Endothelial cell of umbilical vein (primary cell): ENCODE results near the gene TMIGD3. TPM values are rescaled to one million over a fixed set of nuclear protein-coding genes. Genes with fewer than 3 reads are reported as not detected.

Source experiments
- BruUV-seq: library from RNA; stranded (reverse); fragments of 400-500 nt; replicated peaks from 2 replicates; lab custom pipeline; 2021; lab: Mats Ljungman, UMichigan
- CTCF ChIA-PET: fragments of 300-600, 350-600 bp; sonication (Branson Sonifier 250); formaldehyde crosslinking; loops from one replicate; lab custom pipeline; 2021; ENCODE audit warnings: antibody characterized with exemption, inconsistent platforms; lab: Charles Lee
- POLR2A ChIA-PET: fragments of 300-600, 350-600 bp; sonication (Branson Sonifier 250); formaldehyde crosslinking; loops from one replicate; lab custom pipeline; 2021; ENCODE audit warnings: antibody characterized with exemption, inconsistent platforms; lab: Charles Lee
- DNase-seq: peaks from one replicate; pipeline ENCODE4 v3.0.0-alpha.2; 2011; ENCODE audit warnings: low read depth, low spot score
- FAIRE-seq: peaks from 2 replicates; lab custom pipeline; 2011; peaks lifted over from hg19 to GRCh38; lab: Jason Lieb, UNC
- H2AFZ ChIP-seq: 2 replicates; pipeline ENCODE4 v1.6.0; 2012; ENCODE audit warnings: low read depth, low read length, control low read depth, inconsistent platforms
- H3K27ac ChIP-seq: 2 replicates; pipeline ENCODE4 v1.5.1; 2011; ENCODE audit warnings: low read depth, mild to moderate bottlenecking, control low read depth, low read length, moderate library complexity; ENCODE audit not compliant: insufficient read depth
- H3K27me3 ChIP-seq, 2 experiments: 2 replicates each; pipeline versions ENCODE4 v1.6.0 to v1.6.1; 2011; ENCODE audit warnings: low read length in 2 of 2, mixed read lengths in 1 of 2; ENCODE audit not compliant: control insufficient read depth in 2 of 2, insufficient read depth in 2 of 2
- H3K36me3 ChIP-seq, 2 experiments: 2 replicates in 1 of 2; 3 replicates in 1 of 2; pipeline ENCODE4 v1.5.1; 2011; ENCODE audit warnings: low read length in 2 of 2, mild to moderate bottlenecking in 1 of 2, moderate library complexity in 1 of 2; ENCODE audit not compliant: control insufficient read depth in 2 of 2, insufficient read depth in 2 of 2; ENCODE audit errors: extremely low read depth in 1 of 2
- H3K4me1 ChIP-seq: 3 replicates; pipeline ENCODE4 v1.5.1; 2011; ENCODE audit warnings: mild to moderate bottlenecking, low read length; ENCODE audit not compliant: control insufficient read depth, insufficient read depth; ENCODE audit errors: extremely low read depth
- H3K4me2 ChIP-seq: 2 replicates; pipeline ENCODE4 v1.6.1; 2011; ENCODE audit warnings: low read length, control low read depth, mixed read lengths; ENCODE audit not compliant: insufficient read depth
- H3K4me3 ChIP-seq, 3 experiments: fragments of 200-600 bp in 1 of 3; sonication (generic), shearing (Covaris generic) in 1 of 3; replicated peaks in 1 of 3; 2 replicates each; pipeline ENCODE4 v1.5.1; 2011 to 2016; ENCODE audit warnings: control low read depth in 3 of 3, low read length in 3 of 3, mild to moderate bottlenecking in 2 of 3, inconsistent platforms in 1 of 3, low read depth in 1 of 3, moderate library complexity in 1 of 3; ENCODE audit not compliant: insufficient read depth in 1 of 3
- H3K79me2 ChIP-seq: 2 replicates; pipeline ENCODE4 v1.6.0; 2012; ENCODE audit warnings: low read length, inconsistent platforms; ENCODE audit not compliant: control insufficient read depth, insufficient read depth
- H3K9ac ChIP-seq: replicated peaks from 2 replicates; pipeline ENCODE3; 2011; ENCODE audit warnings: low read length, control low read depth; ENCODE audit not compliant: insufficient read depth; ENCODE audit errors: extremely low read depth
- H3K9me1 ChIP-seq: replicated peaks from 3 replicates; pipeline ENCODE4 v1.6.0; 2011; ENCODE audit warnings: mild to moderate bottlenecking, low read length; ENCODE audit not compliant: control insufficient read depth, insufficient read depth; ENCODE audit errors: extremely low read depth
- H3K9me3 ChIP-seq: replicated peaks from 2 replicates; pipeline ENCODE4 v1.5.1; 2012; ENCODE audit warnings: low read length, inconsistent platforms; ENCODE audit not compliant: control insufficient read depth, insufficient read depth
- H4K20me1 ChIP-seq: replicated peaks from 2 replicates; pipeline ENCODE3; 2011; ENCODE audit warnings: mild to moderate bottlenecking, low read length; ENCODE audit not compliant: control insufficient read depth, insufficient read depth; ENCODE audit errors: extremely low read depth
- EZH2 ChIP-seq: IDR thresholded peaks from 2 replicates; pipeline ENCODE4 v1.6.1; 2012; ENCODE audit warnings: borderline replicate concordance, low read depth, mild to moderate bottlenecking, moderate library complexity, low read length, inconsistent platforms; ENCODE audit not compliant: severe bottlenecking
- FOS ChIP-seq: IDR thresholded peaks from 2 replicates; pipeline ENCODE4 v1.6.1; 2011; ENCODE audit warnings: mild to moderate bottlenecking, low read length, moderate library complexity, borderline replicate concordance; ENCODE audit not compliant: insufficient read depth
- GATA2 ChIP-seq: IDR thresholded peaks from 2 replicates; pipeline ENCODE4 v1.7.0; 2011; ENCODE audit warnings: low read depth, mild to moderate bottlenecking, moderate library complexity, mixed read lengths, low read length; ENCODE audit not compliant: insufficient read length, insufficient read depth
- JUN ChIP-seq: IDR thresholded peaks from 2 replicates; pipeline ENCODE4 v1.6.1; 2011; ENCODE audit warnings: borderline replicate concordance, low read depth; ENCODE audit not compliant: insufficient read length, insufficient read depth
- MYC ChIP-seq: IDR thresholded peaks from one replicate; pipeline ENCODE4 v1.6.1; 2011; ENCODE audit warnings: mild to moderate bottlenecking, low read depth, low read length
- POLR2A ChIP-seq: IDR thresholded peaks from 2 replicates; pipeline ENCODE4 v1.6.1; 2012; ENCODE audit warnings: low read depth, mild to moderate bottlenecking, control low read depth, low read length
- POLR2AphosphoS5 ChIP-seq: IDR thresholded peaks from 2 replicates; pipeline ENCODE4 v1.6.1; 2012; ENCODE audit warnings: low read depth, mild to moderate bottlenecking, control low read depth, low read length, moderate library complexity; ENCODE audit not compliant: insufficient read depth
- dilution Hi-C: fragments of 300-500 bp; cut with MboI; formaldehyde crosslinking; loops from one replicate; pipeline ENCODE4 v1.15.0; 2019; ENCODE audit warnings: low sequenced_read_pairs; ENCODE audit not compliant: extremely low pct_ligation_motif_present
- intact Hi-C: fragments of 100-400 bp; cut with micrococcal nuclease; formaldehyde crosslinking; loops from one replicate; pipeline ENCODE4 v1.10.0; 2022
- polyA plus RNA-seq, 4 experiments: library from polyadenylated mRNA; depleted of rRNA in 3 of 4; stranded (reverse) in 3 of 4; unstranded in 1 of 4; fragments of >200 nt; gene quantifications; 2 replicates each; pipeline versions ENCODE4 v1.2.1 to v1.2.3, GENCODE V29; 2011 to 2012; ENCODE audit warnings: missing spikeins in 1 of 4
- total RNA-seq: library from RNA; stranded (reverse); gene quantifications from 2 replicates; pipeline ENCODE4 v1.2.3, GENCODE V29; 2021
- TF ChIP-seq, protein P1 (sequence below): IDR thresholded peaks from 2 replicates; pipeline ENCODE4 v1.6.1; 2011; ENCODE audit not compliant: insufficient read depth, insufficient read length
- TF ChIP-seq, protein P2 (sequence below), 2 donors: IDR thresholded peaks; 1 replicate in 1 of 2; 2 replicates in 1 of 2; pipeline ENCODE4 v1.5.1; 2011; ENCODE audit warnings: low read length in 2 of 2, mild to moderate bottlenecking in 2 of 2, moderate library complexity in 2 of 2, control low read depth in 1 of 2, inconsistent platforms in 1 of 2, low read depth in 1 of 2; ENCODE audit not compliant: insufficient read depth in 1 of 2; ENCODE audit errors: extremely low read depth in 1 of 2

TMIGD3 gene
- total and polyA plus RNA-seq, 2 donors (not counting 3 experiments of a cell fraction or from before 2014, with no cell fraction given), result 0.07 to 0.49 TPM

DNA sequence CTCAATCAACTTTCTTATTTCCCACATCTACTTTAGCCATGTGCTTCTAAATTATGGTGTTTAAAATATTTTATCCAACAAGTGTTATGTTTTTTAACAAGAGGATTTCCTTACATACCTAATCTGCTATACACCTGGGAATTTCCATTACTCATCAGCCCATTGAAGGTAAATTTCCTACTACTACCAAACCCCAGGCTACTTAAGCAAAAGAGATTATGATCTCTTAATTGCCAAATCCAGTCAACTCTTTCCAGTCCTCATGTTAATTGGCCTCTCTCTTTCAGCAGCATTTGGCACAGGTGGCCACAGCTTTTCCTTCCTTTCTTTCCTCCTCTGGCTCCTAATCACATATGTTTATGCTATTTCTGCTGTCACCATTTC is 34.7 kb downstream of the TMIGD3 start:
- dilution Hi-C loops, result no loop called here

More for the DNA sequence above, 34.7 kb downstream of the TMIGD3 start:
- H3K36me3 ChIP-seq, result no peaks in the 10 kb centered on the region
- H3K4me3 ChIP-seq, result no peak overlapping the region
- CTCF ChIA-PET, result interaction anchor here (1.0 kb wide), 1 partner anchor 39 kb away, joined by 3 read pairs; no protein-coding TSS in a partner anchor
- TF ChIP-seq, protein P1, sequence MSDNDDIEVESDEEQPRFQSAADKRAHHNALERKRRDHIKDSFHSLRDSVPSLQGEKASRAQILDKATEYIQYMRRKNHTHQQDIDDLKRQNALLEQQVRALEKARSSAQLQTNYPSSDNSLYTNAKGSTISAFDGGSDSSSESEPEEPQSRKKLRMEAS, result no peak
- TF ChIP-seq POLR2AphosphoS5 (no peak), GATA2 (no peak), POLR2A (no peak), JUN (no peak), EZH2 (no peak), FOS (no peak), MYC (no peak)
- TF ChIP-seq, protein P2, sequence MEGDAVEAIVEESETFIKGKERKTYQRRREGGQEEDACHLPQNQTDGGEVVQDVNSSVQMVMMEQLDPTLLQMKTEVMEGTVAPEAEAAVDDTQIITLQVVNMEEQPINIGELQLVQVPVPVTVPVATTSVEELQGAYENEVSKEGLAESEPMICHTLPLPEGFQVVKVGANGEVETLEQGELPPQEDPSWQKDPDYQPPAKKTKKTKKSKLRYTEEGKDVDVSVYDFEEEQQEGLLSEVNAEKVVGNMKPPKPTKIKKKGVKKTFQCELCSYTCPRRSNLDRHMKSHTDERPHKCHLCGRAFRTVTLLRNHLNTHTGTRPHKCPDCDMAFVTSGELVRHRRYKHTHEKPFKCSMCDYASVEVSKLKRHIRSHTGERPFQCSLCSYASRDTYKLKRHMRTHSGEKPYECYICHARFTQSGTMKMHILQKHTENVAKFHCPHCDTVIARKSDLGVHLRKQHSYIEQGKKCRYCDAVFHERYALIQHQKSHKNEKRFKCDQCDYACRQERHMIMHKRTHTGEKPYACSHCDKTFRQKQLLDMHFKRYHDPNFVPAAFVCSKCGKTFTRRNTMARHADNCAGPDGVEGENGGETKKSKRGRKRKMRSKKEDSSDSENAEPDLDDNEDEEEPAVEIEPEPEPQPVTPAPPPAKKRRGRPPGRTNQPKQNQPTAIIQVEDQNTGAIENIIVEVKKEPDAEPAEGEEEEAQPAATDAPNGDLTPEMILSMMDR (IDR thresholded peaks at IDR 0.05; ENCODE audit: extremely low read depth in 1 of 2, insufficient read depth in 1 of 2, low read depth in 1 of 2, low read length in 2 of 2), result no peak
- POLR2A ChIA-PET, result no interaction called here
- no peak overlapping the region for H3K4me2 ChIP-seq
- H3K9ac ChIP-seq, result no peak overlapping the region
- peaks cover 1% of the 10 kb centered on the region for H3K4me1 ChIP-seq
- no peak for DNase-seq
- H4K20me1 ChIP-seq, result no peaks in the 10 kb centered on the region
- no peaks in the 10 kb centered on the region for H3K9me3 ChIP-seq
- no peak for FAIRE-seq
- no peaks in the 10 kb centered on the region for H3K79me2 ChIP-seq
- no peaks in the 10 kb centered on the region for H3K9me1 ChIP-seq
- no TSS peak for BruUV-seq
- no peak overlapping the region for H3K27ac ChIP-seq
- no peaks in the 10 kb centered on the region for H3K27me3 ChIP-seq
- intact Hi-C loops, result no loop called here
- no peak overlapping the region for H2AFZ ChIP-seq
